Epithelial cell of esophagus (primary cell): ENCODE results near the gene TCF7.
A peak's percentile ranks its signal among the peaks of the same experiment; 100 is the strongest.

ENCODE experiments used
- DNase-seq: peaks from one replicate; pipeline ENCODE4 v3.0.0; 2010; ENCODE audit warnings: low read depth
- H3K4me3 ChIP-seq: 2 replicates; pipeline ENCODE4 v1.5.1; 2011; ENCODE audit warnings: mild to moderate bottlenecking, low read length, control low read depth
- TF ChIP-seq, protein P1 (sequence below): IDR thresholded peaks from 2 replicates; pipeline ENCODE4 v1.5.1; 2011; ENCODE audit warnings: low read depth, mild to moderate bottlenecking, low read length, control low read depth, inconsistent platforms; ENCODE audit not compliant: insufficient read depth; ENCODE audit errors: missing control alignments

The TCF7 gene

DNA sequence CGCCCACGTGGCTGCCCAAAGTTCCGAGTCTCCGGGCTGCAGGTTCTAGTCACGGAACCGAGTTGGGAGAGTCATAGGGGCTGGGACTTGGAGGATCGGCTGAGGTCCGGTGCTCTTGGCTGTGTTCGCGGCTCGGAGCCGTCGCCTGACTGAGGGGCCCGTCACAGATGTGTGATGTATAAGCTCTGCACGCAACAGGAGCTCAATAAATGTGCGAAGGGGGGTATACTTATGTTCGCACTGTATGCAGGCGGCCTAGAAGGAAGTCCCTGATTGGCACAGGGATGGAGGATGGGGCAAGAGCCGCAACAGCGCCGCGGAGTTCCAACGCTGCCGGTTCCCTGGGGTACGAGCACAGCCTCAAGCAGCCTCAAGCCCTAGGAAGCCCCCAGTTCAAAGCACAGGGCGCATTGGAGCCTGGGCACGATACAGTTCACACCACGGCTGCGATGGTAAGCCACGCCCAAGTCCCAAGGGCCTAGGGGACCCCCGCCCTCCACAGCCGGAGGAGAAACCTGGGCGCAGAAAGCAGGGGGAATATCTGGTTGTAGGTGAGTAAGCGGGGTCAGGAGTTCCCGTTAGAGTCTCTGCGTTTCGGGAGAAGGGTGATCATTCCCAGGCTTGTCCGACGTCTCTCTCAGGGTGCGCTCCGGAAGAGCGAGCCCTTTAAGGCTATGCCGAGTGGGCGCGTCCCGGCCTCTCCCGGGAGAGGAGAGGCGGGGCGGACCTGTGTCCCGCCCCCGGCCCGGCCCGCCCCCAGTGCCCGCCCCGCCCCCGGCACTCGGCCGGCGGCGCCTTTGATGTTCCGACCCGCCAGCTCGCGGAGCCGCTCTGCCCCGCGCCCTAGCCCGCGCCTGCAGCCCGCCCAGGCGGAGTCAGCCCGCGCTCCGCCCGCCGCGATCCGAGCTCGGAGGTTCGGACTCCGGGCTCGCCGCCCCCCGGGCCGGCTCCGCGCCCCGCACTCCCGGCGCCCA is at the start of gene TCF7:
Gene TCF7 (plus strand): TSS at position 780 of the 974 bp plus-strand sequence. CDS start 226 bp downstream, outside the sequence.
- TF ChIP-seq, protein P1, sequence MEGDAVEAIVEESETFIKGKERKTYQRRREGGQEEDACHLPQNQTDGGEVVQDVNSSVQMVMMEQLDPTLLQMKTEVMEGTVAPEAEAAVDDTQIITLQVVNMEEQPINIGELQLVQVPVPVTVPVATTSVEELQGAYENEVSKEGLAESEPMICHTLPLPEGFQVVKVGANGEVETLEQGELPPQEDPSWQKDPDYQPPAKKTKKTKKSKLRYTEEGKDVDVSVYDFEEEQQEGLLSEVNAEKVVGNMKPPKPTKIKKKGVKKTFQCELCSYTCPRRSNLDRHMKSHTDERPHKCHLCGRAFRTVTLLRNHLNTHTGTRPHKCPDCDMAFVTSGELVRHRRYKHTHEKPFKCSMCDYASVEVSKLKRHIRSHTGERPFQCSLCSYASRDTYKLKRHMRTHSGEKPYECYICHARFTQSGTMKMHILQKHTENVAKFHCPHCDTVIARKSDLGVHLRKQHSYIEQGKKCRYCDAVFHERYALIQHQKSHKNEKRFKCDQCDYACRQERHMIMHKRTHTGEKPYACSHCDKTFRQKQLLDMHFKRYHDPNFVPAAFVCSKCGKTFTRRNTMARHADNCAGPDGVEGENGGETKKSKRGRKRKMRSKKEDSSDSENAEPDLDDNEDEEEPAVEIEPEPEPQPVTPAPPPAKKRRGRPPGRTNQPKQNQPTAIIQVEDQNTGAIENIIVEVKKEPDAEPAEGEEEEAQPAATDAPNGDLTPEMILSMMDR = no peak
- H3K4me3 ChIP-seq = peak within 1 kb of the TSS; percentile 47
- peak; percentile 88 for DNase-seq

DNA sequence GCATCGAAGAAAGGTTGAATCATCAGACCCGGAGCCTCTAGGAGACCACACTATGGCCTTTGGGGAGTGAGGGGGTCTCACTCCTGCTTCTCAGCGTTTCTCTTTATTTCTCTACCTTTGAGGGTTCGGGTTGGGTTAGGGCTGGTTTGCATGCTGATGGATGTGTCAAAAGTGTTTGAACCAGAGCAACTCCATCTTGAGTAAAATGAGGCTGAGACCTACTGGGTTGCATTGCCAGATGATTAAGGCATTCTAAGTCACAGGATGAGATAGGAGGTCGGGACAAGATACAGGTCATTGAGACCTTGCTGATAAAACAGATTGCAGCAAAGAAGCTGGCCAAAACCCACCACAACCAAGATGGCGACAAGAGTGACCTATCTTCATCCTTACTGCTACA is 44.9 kb upstream of the TCF7 start:
- TF ChIP-seq, protein P1 = no peak
- DNase-seq = no peak
- no peak overlapping the region for H3K4me3 ChIP-seq

DNA sequence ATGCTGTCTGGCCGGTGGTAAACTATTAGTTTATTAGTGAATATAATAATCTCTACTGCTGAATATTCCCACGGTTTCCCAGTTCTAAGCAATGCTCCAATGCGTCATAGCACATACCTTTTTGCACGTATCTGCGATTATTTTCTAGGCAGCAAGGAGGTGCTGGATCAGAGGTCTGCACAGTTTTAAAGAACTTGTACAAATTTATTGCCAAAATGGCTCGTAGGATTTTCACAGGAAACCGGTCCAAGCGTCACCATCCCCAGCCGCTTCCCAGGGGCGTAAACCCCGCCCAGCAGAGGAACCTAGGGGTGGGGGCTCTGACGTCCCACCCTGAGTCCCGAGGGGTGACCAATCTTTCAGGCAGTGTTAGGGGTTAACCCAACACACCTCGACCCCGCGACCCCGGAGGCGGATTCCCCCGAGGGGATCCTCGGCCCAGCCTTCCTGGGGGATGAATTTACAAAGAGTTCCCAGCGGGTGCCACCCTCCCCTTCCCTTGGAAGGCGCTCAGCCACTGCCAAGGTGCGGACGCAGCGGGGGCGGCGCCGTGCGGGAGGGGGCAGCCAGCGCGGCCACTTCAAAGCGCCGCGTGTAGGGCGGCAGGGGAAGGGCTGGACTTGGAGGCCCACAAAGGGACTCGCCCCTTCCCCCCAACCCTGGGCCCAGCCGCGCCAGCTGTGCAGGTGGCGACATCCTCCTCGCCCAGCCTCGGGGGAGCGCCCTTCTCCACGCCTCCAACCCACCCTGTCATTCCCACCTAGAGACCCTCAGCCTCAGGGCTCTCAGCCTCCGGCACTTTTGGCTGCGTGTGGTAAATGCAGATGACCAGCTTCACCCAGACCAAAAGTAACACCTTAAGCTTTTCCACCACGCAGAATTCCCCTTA is 43.5 kb upstream of the TCF7 start:
- peak overlapping the region; percentile 27 for H3K4me3 ChIP-seq
- peak; percentile 59 for DNase-seq

DNA sequence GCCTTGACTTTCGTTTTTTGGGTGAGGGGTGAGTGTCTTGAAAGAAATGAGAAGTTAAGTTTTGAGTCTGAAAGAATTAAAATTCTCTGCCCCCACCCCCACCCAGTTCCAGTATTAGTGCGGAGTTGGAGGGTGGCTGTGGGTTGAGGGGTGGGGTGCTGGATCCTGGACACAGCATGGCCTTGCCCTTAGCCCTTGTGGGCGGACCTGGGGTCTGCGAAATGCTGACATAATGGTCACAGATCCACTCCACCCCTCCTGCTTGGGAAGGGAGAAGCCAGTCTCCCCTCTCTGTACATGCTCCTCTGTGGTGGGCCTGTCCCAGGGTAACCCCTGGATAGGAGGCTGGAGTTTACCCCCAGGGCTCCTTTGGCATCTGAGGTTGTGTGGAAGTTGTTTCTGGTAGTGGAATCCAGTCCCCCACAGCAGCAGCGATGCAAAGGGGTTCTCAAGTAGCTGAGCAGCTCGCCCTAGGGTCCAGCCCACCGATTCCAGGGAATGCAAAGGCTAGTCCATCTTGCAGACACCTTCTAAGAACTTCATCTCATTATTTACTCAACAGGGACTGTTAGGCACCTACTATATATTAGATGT is 42.8 kb upstream of the TCF7 start:
- TF ChIP-seq, protein P1 = no peak
- no peak overlapping the region for H3K4me3 ChIP-seq
- no peak for DNase-seq

More for the DNA sequence above, 43.5 kb upstream of the TCF7 start:
- TF ChIP-seq, protein P1 = peak; percentile 31

DNA sequence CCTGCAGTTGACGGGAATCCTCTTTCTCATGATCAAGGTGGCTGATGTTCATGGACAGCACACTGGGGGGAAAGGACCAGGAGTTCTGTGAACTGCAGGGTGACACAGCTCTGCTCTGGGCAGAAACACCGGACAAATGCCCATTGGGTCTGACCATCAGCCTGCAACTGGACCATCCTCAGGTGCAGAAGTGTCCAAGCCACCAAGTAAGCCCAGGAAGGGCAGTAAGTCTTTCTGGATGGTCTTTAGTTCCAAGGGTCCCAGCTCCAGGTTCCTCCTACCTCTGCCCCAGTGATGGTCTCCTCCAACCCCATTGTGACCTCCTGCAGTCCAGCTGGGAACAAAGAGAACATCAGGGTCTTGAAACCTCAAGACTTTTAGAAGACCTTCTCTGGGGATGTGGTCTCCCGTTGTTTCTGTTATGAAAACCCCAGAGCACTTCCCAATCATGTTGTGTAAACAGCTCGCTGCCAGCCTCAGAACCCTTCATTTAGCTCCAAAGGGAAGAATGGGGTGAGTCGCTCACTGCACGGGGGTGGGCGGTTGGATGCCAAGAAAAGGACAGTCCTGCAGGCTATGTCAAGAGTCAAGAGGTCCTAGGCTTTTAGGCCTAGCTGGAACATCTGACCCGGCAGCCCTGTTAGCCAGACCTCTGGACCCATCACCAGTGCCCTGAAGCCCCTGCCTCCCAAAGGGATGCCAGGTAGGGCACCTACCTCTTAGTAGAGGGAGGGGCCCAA is 41.8 kb upstream of the TCF7 start:
- no peak for DNase-seq
- H3K4me3 ChIP-seq = no peak overlapping the region
- TF ChIP-seq, protein P1 = no peak

DNA sequence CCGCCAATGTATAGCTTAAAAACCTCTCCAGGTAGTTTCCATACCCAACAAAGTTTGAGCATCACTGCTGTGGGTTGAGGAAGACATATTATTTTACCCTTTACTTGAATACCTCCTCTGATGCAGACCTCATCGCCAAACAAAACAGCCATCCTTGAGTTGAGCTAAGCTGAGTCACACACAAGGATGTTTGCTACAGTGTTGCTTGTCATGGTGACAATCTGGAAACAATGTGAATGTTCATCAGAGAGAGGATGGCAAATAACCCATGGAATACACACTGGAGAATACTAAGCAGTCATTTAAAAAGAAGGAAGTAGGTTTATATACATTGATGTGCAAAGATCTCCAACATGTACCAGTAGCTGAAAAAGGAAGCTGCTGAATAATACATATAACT is 41.1 kb upstream of the TCF7 start:
- TF ChIP-seq, protein P1 = no peak
- no peak overlapping the region for H3K4me3 ChIP-seq
- no peak for DNase-seq
